NAMALWA (cell line): Measurements from ENCODE around the gene ZBTB1.
"Not testable (repeated sequence)": the region's sequence is repeated elsewhere in the genome, so short reads cannot be mapped to it uniquely, and the experiment has no call there.

Source experiments
- DNase-seq: peaks from one replicate; pipeline ENCODE4 v3.0.0-alpha.2; 2015; ENCODE audit warnings: low spot score

Gene ZBTB1

GRCh38 chr14:64531567-64531966 is 27.0 kb downstream of the ZBTB1 start:
- DNase-seq: no peak

GRCh38 chr14:64536488-64537245 is 32.1 kb downstream of the ZBTB1 start:
- no peak for DNase-seq

- peak; percentile 95 for DNase-seq
These were observed 35.9 kb downstream of the ZBTB1 start, which contains the start of gene HSPA2 for GRCh38 chr14:64540208-64541202. Gene HSPA2, plus strand, starts transcription at chr14:64540741. Its CDS starts 109 bp downstream, at chr14:64540850.

- no peak for DNase-seq
These were observed 36.8 kb downstream of the ZBTB1 start for GRCh38 chr14:64541261-64541971.

- no peak for DNase-seq
These were observed 37.6 kb downstream of the ZBTB1 start for GRCh38 chr14:64541972-64542835.

GRCh38 chr14:64542836-64543201 is 38.2 kb downstream of the ZBTB1 start:
- no peak for DNase-seq

GRCh38 chr14:64544607-64545312 is 40.2 kb downstream of the ZBTB1 start:
- no peak for DNase-seq

GRCh38 chr14:64549016-64549415 is 44.4 kb downstream of the ZBTB1 start:
- no peak for DNase-seq

- DNase-seq: peak; percentile 41
These were observed 45.4 kb downstream of the ZBTB1 start, which contains the start of gene PPP1R36 for GRCh38 chr14:64549791-64550620. Gene PPP1R36, plus strand, starts transcription at chr14:64549961. Its CDS starts 37 bp downstream, at chr14:64549998.

- DNase-seq: peak; percentile 15
These were observed 46.2 kb downstream of the ZBTB1 start for GRCh38 chr14:64550621-64551333.

GRCh38 chr14:64554556-64554955 is 50.0 kb downstream of the ZBTB1 start:
- no peak for DNase-seq

- DNase-seq: no peak
These were observed 52.0 kb downstream of the ZBTB1 start for GRCh38 chr14:64556526-64556925.

GRCh38 chr14:64558216-64558615 is 53.6 kb downstream of the ZBTB1 start:
- not testable (repeated sequence) for DNase-seq

- no peak for DNase-seq
These were observed 57.1 kb downstream of the ZBTB1 start for GRCh38 chr14:64561631-64562030.

GRCh38 chr14:64562436-64562835 is 57.9 kb downstream of the ZBTB1 start:
- no peak for DNase-seq

- no peak for DNase-seq
These were observed 59.1 kb downstream of the ZBTB1 start for GRCh38 chr14:64563696-64564095.

GRCh38 chr14:64566651-64567122 is 62.1 kb downstream of the ZBTB1 start:
- DNase-seq: no peak

GRCh38 chr14:64569138-64569631 is 64.6 kb downstream of the ZBTB1 start:
- DNase-seq: no peak
